Liver (tissue), 9 donors: ENCODE results near the gene VEZF1. TPM values are rescaled to one million over a fixed set of nuclear protein-coding genes. Genes with fewer than 3 reads are reported as not detected.

Experiments
- DNase-seq: peaks from one replicate; pipeline ENCODE4 v3.0.0-alpha.2; 2017; ENCODE audit warnings: low spot score
- H3K27ac ChIP-seq, 2 donors: one replicate each; pipeline ENCODE4 v1.7.0; 2013; ENCODE audit warnings: inconsistent platforms in 2 of 2, low read length in 2 of 2, control low read depth in 1 of 2, low read depth in 1 of 2, mild to moderate bottlenecking in 1 of 2
- H3K27me3 ChIP-seq, 4 donors: one replicate each; pipeline versions ENCODE4 v1.6.1 to v1.7.0; 2013; ENCODE audit warnings: low read length in 3 of 4, inconsistent platforms in 1 of 4, mild to moderate bottlenecking in 1 of 4, moderate library complexity in 1 of 4; ENCODE audit not compliant: control insufficient read depth in 4 of 4, insufficient read depth in 4 of 4
- H3K36me3 ChIP-seq, 4 donors: one replicate each; pipeline versions ENCODE4 v1.6.1 to v1.7.0; 2013; ENCODE audit warnings: low read length in 3 of 4, mild to moderate bottlenecking in 3 of 4, low read depth in 1 of 4, moderate library complexity in 1 of 4; ENCODE audit not compliant: control insufficient read depth in 4 of 4, insufficient read depth in 3 of 4
- H3K4me1 ChIP-seq, 4 donors: one replicate each; pipeline versions ENCODE4 v1.6.1 to v1.7.0; 2013; ENCODE audit warnings: low read length in 3 of 4, mild to moderate bottlenecking in 3 of 4, moderate library complexity in 1 of 4; ENCODE audit not compliant: control insufficient read depth in 4 of 4, insufficient read depth in 4 of 4
- H3K4me3 ChIP-seq, 3 donors: one replicate each; pipeline versions ENCODE4 v1.6.1 to v1.7.0; 2013; ENCODE audit warnings: low read length in 3 of 3, control low read depth in 1 of 3, low read depth in 1 of 3, mild to moderate bottlenecking in 1 of 3
- H3K9ac ChIP-seq, 2 donors: one replicate each; pipeline ENCODE4 v1.7.0; 2013; ENCODE audit warnings: low read length in 2 of 2, mild to moderate bottlenecking in 2 of 2, moderate library complexity in 2 of 2, control low read depth in 1 of 2, low read depth in 1 of 2
- H3K9me3 ChIP-seq, 4 donors: one replicate each; pipeline versions ENCODE4 v1.6.1 to v1.7.0; 2013; ENCODE audit warnings: low read length in 3 of 4; ENCODE audit not compliant: control insufficient read depth in 4 of 4
- EGR1 ChIP-seq, 2 donors: IDR thresholded peaks; 2 replicates each; pipeline ENCODE4 v1.6.1; 2016 to 2018; ENCODE audit warnings: antibody characterized with exemption in 2 of 2, low read depth in 2 of 2
- FOXA1 ChIP-seq: IDR thresholded peaks from 2 replicates; pipeline ENCODE4 v1.6.1; 2016; ENCODE audit warnings: antibody characterized with exemption
- FOXA2 ChIP-seq: IDR thresholded peaks from 2 replicates; pipeline ENCODE4 v1.6.1; 2016; ENCODE audit warnings: antibody characterized with exemption
- GABPA ChIP-seq, 2 donors: IDR thresholded peaks in 1 of 2; conservative IDR thresholded peaks in 1 of 2; 2 replicates each; pipeline ENCODE4 v1.6.1; 2016; ENCODE audit warnings: antibody characterized with exemption in 2 of 2, mild to moderate bottlenecking in 1 of 2, moderate library complexity in 1 of 2
- HNF4A ChIP-seq, 2 donors: conservative IDR thresholded peaks; 2 replicates each; pipeline ENCODE4 v1.6.1; 2016; ENCODE audit warnings: antibody characterized with exemption in 2 of 2, mild to moderate bottlenecking in 2 of 2
- JUND ChIP-seq, 2 donors: IDR thresholded peaks; 2 replicates each; pipeline ENCODE4 v1.6.1; 2016; ENCODE audit warnings: antibody characterized with exemption in 2 of 2
- SP1 ChIP-seq: IDR thresholded peaks from 2 replicates; pipeline ENCODE4 v1.6.1; 2018; ENCODE audit warnings: antibody characterized with exemption, mild to moderate bottlenecking
- WGBS: extraction: QIAGEN DNeasy Blood & Tissue Kit; methylation state at CpG from one replicate; pipeline ENCODE4 v1.1.7; 2013; 5-methylcytosine and 5-hydroxymethylcytosine counted together
- polyA plus RNA-seq, 2 donors: library from polyadenylated mRNA; stranded (reverse) in 1 of 2; unstranded in 1 of 2; fragments of 200-250 nt in 1 of 2; fragments of >200 nt in 1 of 2; fragmentation: Nextera tagmentation in 1 of 2; extraction: Ambion mirVana in 1 of 2; gene quantifications; one replicate each; pipeline versions ENCODE4 v1.2.1 to v1.2.3, GENCODE V29; 2013 to 2015
- total RNA-seq, 2 donors: library from RNA; depleted of rRNA; stranded (reverse); fragments of >200 nt; gene quantifications; one replicate each; pipeline ENCODE4 v1.2.3, GENCODE V29; 2014
- TF ChIP-seq, protein P1 (sequence below): IDR thresholded peaks from 2 replicates; pipeline ENCODE4 v1.6.1; 2016; ENCODE audit warnings: antibody characterized with exemption
- TF ChIP-seq, protein P2 (sequence below): IDR thresholded peaks from 2 replicates; pipeline ENCODE4 v1.6.1; 2016; ENCODE audit warnings: antibody characterized with exemption
- donor health status: healthy.
- donor health status: healthy.
- donor health status: healthy.
- donor health status: healthy.
- donor health status: healthy.

VEZF1 gene
- total and polyA plus RNA-seq, 4 donors = 7.9 to 26.2 (median 11.4) TPM

GRCh38 chr17:57984261-57984890, 3.7 kb downstream of the VEZF1 start (continued):
- TF ChIP-seq, protein P1, sequence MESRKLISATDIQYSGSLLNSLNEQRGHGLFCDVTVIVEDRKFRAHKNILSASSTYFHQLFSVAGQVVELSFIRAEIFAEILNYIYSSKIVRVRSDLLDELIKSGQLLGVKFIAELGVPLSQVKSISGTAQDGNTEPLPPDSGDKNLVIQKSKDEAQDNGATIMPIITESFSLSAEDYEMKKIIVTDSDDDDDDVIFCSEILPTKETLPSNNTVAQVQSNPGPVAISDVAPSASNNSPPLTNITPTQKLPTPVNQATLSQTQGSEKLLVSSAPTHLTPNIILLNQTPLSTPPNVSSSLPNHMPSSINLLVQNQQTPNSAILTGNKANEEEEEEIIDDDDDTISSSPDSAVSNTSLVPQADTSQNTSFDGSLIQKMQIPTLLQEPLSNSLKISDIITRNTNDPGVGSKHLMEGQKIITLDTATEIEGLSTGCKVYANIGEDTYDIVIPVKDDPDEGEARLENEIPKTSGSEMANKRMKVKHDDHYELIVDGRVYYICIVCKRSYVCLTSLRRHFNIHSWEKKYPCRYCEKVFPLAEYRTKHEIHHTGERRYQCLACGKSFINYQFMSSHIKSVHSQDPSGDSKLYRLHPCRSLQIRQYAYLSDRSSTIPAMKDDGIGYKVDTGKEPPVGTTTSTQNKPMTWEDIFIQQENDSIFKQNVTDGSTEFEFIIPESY = no peak

- H3K36me3 ChIP-seq = peaks cover 0 to 28% (median 20%) of the 10 kb centered on the region in 4 donors
- 84% methylated on average over 1 of the region's 1 CpG for WGBS
- no peak for DNase-seq
- H3K4me3 ChIP-seq = no peak overlapping the region
- TF ChIP-seq EGR1 (IDR thresholded peaks at IDR 0.05; ENCODE audit: low read depth in 2 of 2) = no peak
- no peak overlapping the region for H3K27ac ChIP-seq
- no peak overlapping the region for H3K9ac ChIP-seq
- H3K27me3 ChIP-seq = no peaks in the 10 kb centered on the region
- no peaks in the 10 kb centered on the region for H3K9me3 ChIP-seq
- H3K4me1 ChIP-seq = peaks cover 2 to 29% (median 23%) of the 10 kb centered on the region in 4 donors
These were observed 4.6 kb downstream of the VEZF1 start for GRCh38 chr17:57983446-57983845.

- Histone ChIP-seq H3K9ac (no peak overlapping the region), H3K36me3 (peaks cover 4 to 35% (median 22%) of the 10 kb centered on the region in 4 donors), H3K27me3 (no peaks in the 10 kb centered on the region), H3K4me3 (no peak overlapping the region), H3K9me3 (no peaks in the 10 kb centered on the region), H3K4me1 (peaks cover 2 to 28% (median 22%) of the 10 kb centered on the region in 4 donors), H3K27ac (no peak overlapping the region)
- DNase-seq = no peak
- WGBS = 89% methylated on average over 14 of the region's 14 CpGs
- TF ChIP-seq EGR1 (IDR thresholded peaks at IDR 0.05; ENCODE audit: low read depth in 2 of 2) (no peak), FOXA1 (no peak), GABPA (IDR thresholded peaks at IDR 0.05 in 1 of 2, conservative IDR thresholded peaks at IDR 0.05 in 1 of 2) (no peak), FOXA2 (no peak), JUND (IDR thresholded peaks at IDR 0.05) (no peak), HNF4A (conservative IDR thresholded peaks at IDR 0.05) (no peak)
- TF ChIP-seq, protein P2, sequence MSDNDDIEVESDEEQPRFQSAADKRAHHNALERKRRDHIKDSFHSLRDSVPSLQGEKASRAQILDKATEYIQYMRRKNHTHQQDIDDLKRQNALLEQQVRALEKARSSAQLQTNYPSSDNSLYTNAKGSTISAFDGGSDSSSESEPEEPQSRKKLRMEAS = no peak
These were observed 5.4 kb downstream of the VEZF1 start for GRCh38 chr17:57982452-57983170.

GRCh38 chr17:57980522-57980921, 7.5 kb downstream of the VEZF1 start:
- no peak for TF ChIP-seq HNF4A (conservative IDR thresholded peaks at IDR 0.05)
- TF ChIP-seq, protein P2 = no peak
- TF ChIP-seq SP1 = no peak
- Histone ChIP-seq H3K4me3 (no peak overlapping the region), H3K4me1 (peaks cover 6 to 20% (median 15%) of the 10 kb centered on the region in 4 donors), H3K9ac (no peak overlapping the region), H3K27ac (no peak overlapping the region), H3K9me3 (no peaks in the 10 kb centered on the region), H3K27me3 (no peaks in the 10 kb centered on the region), H3K36me3 (peaks cover 7 to 47% (median 32%) of the 10 kb centered on the region in 4 donors)
- no peak for DNase-seq
- WGBS = 96% methylated on average over 4 of the region's 4 CpGs
